HCT116 (cell line): ENCODE measurements around the gene SPOCK3. TPM values are rescaled to one million over a fixed set of nuclear protein-coding genes. Genes with fewer than 3 reads are reported as not detected.
"Not testable (repeated sequence)": the region's sequence is repeated elsewhere in the genome, so short reads cannot be mapped to it uniquely, and the experiment has no call there.

Experiments used
- ATAC-seq: fragments of 200-7000 bp; cut with Tn5 transposase; 2 replicates; pipeline ENCODE4 v1.9.1; 2020; ENCODE audit warnings: mild to moderate bottlenecking, moderate library complexity
- BruUV-seq: library from RNA; stranded (reverse); fragments of 400-500 nt; replicated peaks from 2 replicates; lab custom pipeline; 2021; lab: Mats Ljungman, UMichigan
- CTCF ChIA-PET: fragments of 300-600 bp; sonication (Branson Sonifier 250); formaldehyde crosslinking; loops from one replicate; lab custom pipeline; 2021; ENCODE audit warnings: antibody characterized with exemption; lab: Charles Lee
- POLR2A ChIA-PET: fragments of 300-600, 350-600 bp; sonication (Branson Sonifier 250); formaldehyde crosslinking; loops from one replicate; lab custom pipeline; 2021; ENCODE audit warnings: antibody characterized with exemption; lab: Charles Lee
- RAD21 ChIA-PET, 2 experiments: fragments of 300-600 bp; sonication (Branson Sonifier 250); formaldehyde crosslinking; loops; one replicate each; lab custom pipeline; 2023; ENCODE audit warnings: low total read pairs in 2 of 2; ENCODE audit not compliant: uncharacterized antibody in 2 of 2, unreplicated experiment in 2 of 2, low non-redundant PET in 1 of 2; lab: Charles Lee
- DNase-seq: peaks from one replicate; pipeline ENCODE4 v3.0.0-alpha.2; 2010; ENCODE audit warnings: low read depth, low spot score
- H2AFZ ChIP-seq: fragments of 200-600 bp; shearing (Covaris generic), sonication (generic); 2 replicates; pipeline ENCODE4 v1.6.1; 2017; ENCODE audit warnings: low read depth, mixed run types, mixed read lengths, antibody characterized with exemption, low read length; ENCODE audit not compliant: poor library complexity, severe bottlenecking
- H3K27ac ChIP-seq: 2 replicates; pipeline ENCODE4 v1.5.1; 2012; ENCODE audit warnings: low read depth, low read length
- H3K27me3 ChIP-seq: fragments of 200-600 bp; sonication (generic); 2 replicates; pipeline ENCODE4 v1.6.1; 2016; ENCODE audit warnings: mixed run types, low read length, mixed read lengths; ENCODE audit not compliant: insufficient read depth
- H3K36me3 ChIP-seq, 2 experiments: fragments of 200-500 bp in 1 of 2; fragments of 200-600 bp in 1 of 2; sonication (Bioruptor generic) in 1 of 2; sonication (generic) in 1 of 2; 2 replicates each; pipeline versions ENCODE4 v1.5.1 to v1.6.1; 2014 to 2016; ENCODE audit warnings: low read length in 2 of 2, inconsistent platforms in 1 of 2, mixed read lengths in 1 of 2, mixed run types in 1 of 2; ENCODE audit not compliant: insufficient read depth in 2 of 2, control insufficient read depth in 1 of 2
- H3K4me1 ChIP-seq, 2 experiments: fragments of 200-600 bp in 1 of 2; sonication (generic) in 1 of 2; 2 replicates each; pipeline versions ENCODE4 v1.5.1 to v1.6.1; 2012 to 2017; ENCODE audit warnings: low read length in 2 of 2, inconsistent platforms in 1 of 2, mild to moderate bottlenecking in 1 of 2, mixed read lengths in 1 of 2, mixed run types in 1 of 2, moderate library complexity in 1 of 2; ENCODE audit not compliant: insufficient read depth in 2 of 2, control insufficient read depth in 1 of 2
- H3K4me2 ChIP-seq: fragments of 200-600 bp; sonication (generic); 2 replicates; pipeline ENCODE4 v1.6.1; 2017; ENCODE audit warnings: mixed run types, low read length, mixed read lengths
- H3K4me3 ChIP-seq, 2 experiments: fragments of 200-600 bp in 1 of 2; sonication (generic) in 1 of 2; replicated peaks in 1 of 2; 2 replicates each; pipeline ENCODE4 v1.5.1; 2011 to 2016; ENCODE audit warnings: low read length in 2 of 2, control low read depth in 1 of 2, low read depth in 1 of 2, mild to moderate bottlenecking in 1 of 2, mixed read lengths in 1 of 2, mixed run types in 1 of 2
- H3K79me2 ChIP-seq: fragments of 200-600 bp; sonication (generic); 2 replicates; pipeline ENCODE4 v1.6.1; 2017; ENCODE audit warnings: mild to moderate bottlenecking, mixed run types, low read length, moderate library complexity, mixed read lengths; ENCODE audit not compliant: insufficient read depth
- H3K9ac ChIP-seq: fragments of 200-600 bp; sonication (generic); 2 replicates; pipeline ENCODE4 v1.6.1; 2016; ENCODE audit warnings: low read length, mixed read lengths
- H3K9me2 ChIP-seq: fragments of 200-600 bp; sonication (generic), shearing (Covaris generic); 2 replicates; pipeline ENCODE4 v1.6.1; 2017; ENCODE audit warnings: mixed run types, mild to moderate bottlenecking, moderate library complexity; ENCODE audit not compliant: insufficient read depth
- H3K9me3 ChIP-seq, 2 experiments: fragments of 200-500 bp in 1 of 2; fragments of 200-600 bp in 1 of 2; sonication (Bioruptor generic) in 1 of 2; sonication (generic) in 1 of 2; 2 replicates each; pipeline ENCODE4 v1.6.1; 2014 to 2017; ENCODE audit warnings: low read length in 2 of 2, mixed read lengths in 2 of 2, inconsistent platforms in 1 of 2, low read depth in 1 of 2, mild to moderate bottlenecking in 1 of 2, mixed run types in 1 of 2, moderate library complexity in 1 of 2; ENCODE audit not compliant: control insufficient read depth in 1 of 2, insufficient read depth in 1 of 2
- H4K20me1 ChIP-seq: fragments of 200-600 bp; sonication (generic), shearing (Covaris generic); 2 replicates; pipeline ENCODE4 v1.6.1; 2017; ENCODE audit warnings: mixed run types, mild to moderate bottlenecking, moderate library complexity; ENCODE audit not compliant: insufficient read depth
- ATF3 ChIP-seq: IDR thresholded peaks from 2 replicates; pipeline ENCODE4 v1.6.1; 2012
- CBX3 ChIP-seq: IDR thresholded peaks from 2 replicates; pipeline ENCODE4 v1.6.1; 2012; ENCODE audit warnings: low read depth
- EGR1 ChIP-seq: IDR thresholded peaks from 2 replicates; pipeline ENCODE4 v1.6.1; 2012; ENCODE audit warnings: low read depth
- ELF1 ChIP-seq: IDR thresholded peaks from 2 replicates; pipeline ENCODE4 v1.6.1; 2012; ENCODE audit warnings: low read depth, borderline replicate concordance
- EZH2 ChIP-seq: fragments of 200-600 bp; sonication (generic); IDR thresholded peaks from 2 replicates; pipeline ENCODE4 v1.6.1; 2017; ENCODE audit warnings: antibody characterized with exemption, mixed run types
- EZH2phosphoT487 ChIP-seq: fragments of 200-600 bp; IDR thresholded peaks from 2 replicates; pipeline ENCODE4 v1.6.1; 2018; ENCODE audit warnings: antibody characterized with exemption, borderline replicate concordance
- MAX ChIP-seq: IDR thresholded peaks from 2 replicates; pipeline ENCODE4 v1.6.1; 2012
- POLR2A ChIP-seq: IDR thresholded peaks from 2 replicates; pipeline ENCODE4 v1.7.0; 2011; ENCODE audit warnings: borderline replicate concordance; ENCODE audit not compliant: insufficient read depth, insufficient read length; ENCODE audit errors: extremely low read depth
- RAD21 ChIP-seq: IDR thresholded peaks from 2 replicates; pipeline ENCODE4 v1.6.1; 2012; ENCODE audit warnings: low read depth, mild to moderate bottlenecking
- REST ChIP-seq: IDR thresholded peaks from 2 replicates; pipeline ENCODE4 v1.6.1; 2012; ENCODE audit warnings: low read depth
- SIN3A ChIP-seq: IDR thresholded peaks from 2 replicates; pipeline ENCODE4 v1.6.1; 2012; ENCODE audit warnings: low read depth
- ZFX ChIP-seq: fragments of 450-650 bp; IDR thresholded peaks from 2 replicates; pipeline ENCODE4 v1.6.1; 2017
- ZNF274 ChIP-seq: fragments of 200-500 bp; sonication (Bioruptor generic); IDR thresholded peaks from 2 replicates; pipeline ENCODE4 v1.6.1; 2014; ENCODE audit warnings: mild to moderate bottlenecking, low read depth, low read length, inconsistent platforms
- intact Hi-C: fragments of 100-400 bp; cut with micrococcal nuclease; formaldehyde crosslinking; loops from 2 replicates; pipeline ENCODE4 v1.10.0; 2022
- total RNA-seq: library from RNA; stranded (reverse); gene quantifications from one replicate; pipeline ENCODE4 v1.2.1, GENCODE V29; 2021; ENCODE audit not compliant: unreplicated experiment

The SPOCK3 gene
- total RNA-seq, 1 experiment from 2014 or later, result 1.7 TPM

- ATAC-seq (no peak), DNase-seq (no peak)
- POLR2A ChIA-PET, result no interaction called here
- CTCF ChIA-PET, result no interaction called here
- intact Hi-C loops, result no loop called here
- Histone ChIP-seq H3K36me3 (no peaks in the 10 kb centered on the region), H3K9me2 (no peaks in the 10 kb centered on the region), H3K79me2 (no peaks in the 10 kb centered on the region), H4K20me1 (no peaks in the 10 kb centered on the region), H2AFZ (no peak overlapping the region), H3K27ac (no peak overlapping the region), H3K9me3 (no peaks in the 10 kb centered on the region), H3K4me1 (no peaks in the 10 kb centered on the region), H3K9ac (no peak overlapping the region), H3K4me3 (no peak overlapping the region), H3K27me3 (no peaks in the 10 kb centered on the region), H3K4me2 (no peak overlapping the region)
- no TSS peak for BruUV-seq
- TF ChIP-seq CBX3, result no peak
- no peak for TF ChIP-seq ZNF274
- TF ChIP-seq MAX, result no peak
- TF ChIP-seq RAD21, result no peak
- TF ChIP-seq ATF3, result no peak
- TF ChIP-seq ELF1, result no peak
- TF ChIP-seq EZH2phosphoT487, result no peak
- no peak for TF ChIP-seq REST
- TF ChIP-seq POLR2A, result no peak
- no peak for TF ChIP-seq ZFX
- TF ChIP-seq SIN3A, result no peak
- TF ChIP-seq EZH2, result no peak
- TF ChIP-seq EGR1, result no peak
- RAD21 ChIA-PET, result no interaction called here
These were observed 492.6 kb downstream of the SPOCK3 start for GRCh38 chr4:166741742-166742141.

GRCh38 chr4:166739215-166739614 is 495.1 kb downstream of the SPOCK3 start:
- H3K79me2 ChIP-seq, ATAC-seq, H3K9ac ChIP-seq, H3K9me3 ChIP-seq, H3K27ac ChIP-seq, RAD21 ChIA-PET, H3K4me2 ChIP-seq, H4K20me1 ChIP-seq, H3K36me3 ChIP-seq, BruUV-seq, H3K9me2 ChIP-seq, H3K4me1 ChIP-seq, POLR2A ChIA-PET, CTCF ChIA-PET, DNase-seq, H3K27me3 ChIP-seq, H3K4me3 ChIP-seq, intact Hi-C loops, H2AFZ ChIP-seq: not testable (repeated sequence)
